HepG2 (cell line): ENCODE results near the gene KIF9. TPM values are rescaled to one million over a fixed set of nuclear protein-coding genes. Genes with fewer than 3 reads are reported as not detected.
A peak's percentile ranks its signal among the peaks of the same experiment; 100 is the strongest.

Experiments used
- CEBPZ ChIP-seq: IDR thresholded peaks from 2 replicates; pipeline ENCODE4 v1.6.1; 2012; ENCODE audit warnings: low read length, improper control_type of control experiment
- GMEB1 ChIP-seq: sonication (generic); formaldehyde crosslinking; IDR thresholded peaks from 2 replicates; pipeline ENCODE4 v1.5.1; 2020; ENCODE audit warnings: missing genetic modification reagents, mild to moderate bottlenecking, borderline replicate concordance
- HBP1 ChIP-seq: IDR thresholded peaks from 2 replicates; pipeline ENCODE4 v1.6.1; 2016; ENCODE audit warnings: low read depth, control low read depth
- HMG20B ChIP-seq: conservative IDR thresholded peaks from 2 replicates; pipeline ENCODE4 v1.6.1; 2016; ENCODE audit warnings: missing genetic modification reagents, missing compliant biosample characterization
- MAFK ChIP-seq, 2 experiments: IDR thresholded peaks in 1 of 2; conservative IDR thresholded peaks in 1 of 2; 2 replicates each; pipeline ENCODE4 v1.6.1; 2011; ENCODE audit warnings: improper control_type of control experiment in 2 of 2, low read length in 2 of 2
- NFE2 ChIP-seq: sonication (generic); formaldehyde crosslinking; IDR thresholded peaks from 2 replicates; pipeline ENCODE4 v1.4.0; 2020; ENCODE audit warnings: missing genetic modification reagents
- SMARCE1 ChIP-seq: fragments of 450-650 bp; IDR thresholded peaks from 2 replicates; pipeline ENCODE4 v1.6.1; 2017; ENCODE audit warnings: borderline replicate concordance
- TGIF2 ChIP-seq: IDR thresholded peaks from 2 replicates; pipeline ENCODE4 v1.6.1; 2016; ENCODE audit warnings: control low read depth, missing compliant biosample characterization
- ZIK1 ChIP-seq: sonication (generic); formaldehyde crosslinking; IDR thresholded peaks from 2 replicates; pipeline ENCODE4 v1.5.0; 2020; ENCODE audit warnings: mild to moderate bottlenecking, low read depth, missing genetic modification reagents, borderline replicate concordance
- ZNF687 ChIP-seq: sonication (generic); formaldehyde crosslinking; IDR thresholded peaks from 2 replicates; pipeline ENCODE4 v1.5.1; 2020; ENCODE audit warnings: mild to moderate bottlenecking, missing genetic modification reagents, moderate library complexity
- ZNF770 ChIP-seq: sonication (generic); formaldehyde crosslinking; IDR thresholded peaks from 2 replicates; pipeline ENCODE4 v1.5.0; 2020; ENCODE audit warnings: mild to moderate bottlenecking, missing genetic modification reagents
- polyA plus RNA-seq, 8 experiments: library from polyadenylated mRNA; depleted of rRNA in 3 of 8; stranded (reverse) in 7 of 8; unstranded in 1 of 8; fragments of >200 nt; fragmentation: Illumina TruSeq in 4 of 8; extraction: Trizol in 4 of 8; gene quantifications; 2 replicates each; pipeline versions ENCODE4 v1.2.1 to v1.2.3, GENCODE V29; 2011 to 2016; ENCODE audit warnings: low read depth in 4 of 8, missing spikeins in 1 of 8, mixed read lengths in 1 of 8; ENCODE audit not compliant: insufficient read depth in 1 of 8
- total RNA-seq, 5 experiments: library from RNA; depleted of rRNA; stranded (reverse); fragments of >200 nt; fragmentation: Illumina TruSeq; extraction: Trizol; gene quantifications; 2 replicates each; pipeline ENCODE4 v1.2.3, GENCODE V29; 2016; ENCODE audit warnings: low read depth in 1 of 5
- TF ChIP-seq, protein P1 (sequence below): sonication (generic); formaldehyde crosslinking; IDR thresholded peaks from 2 replicates; pipeline ENCODE4 v1.5.0; 2020; ENCODE audit warnings: missing genetic modification reagents
- TF ChIP-seq, protein P2 (sequence below): IDR thresholded peaks from 2 replicates; pipeline ENCODE4 v1.6.1; 2016; ENCODE audit warnings: mild to moderate bottlenecking, missing biosample characterization, missing genetic modification reagents

KIF9 gene
- total and polyA plus RNA-seq, 2 of the 13 experiments (the other 11 are each of a cell fraction or from before 2014, with no cell fraction given): 5.1 to 16.9 TPM

GRCh38 chr3:47282424-47283192, at the start of gene KIF9, which contains the start of gene KLHL18 (continued):
- TF ChIP-seq ZNF687 (CRISPR knock-in tag) (peak; percentile 97), MAFK (conservative IDR thresholded peaks at IDR 0.05 in 1 of 2, IDR thresholded peaks at IDR 0.05 in 1 of 2; ENCODE audit: low read length in 2 of 2) (no peak), GMEB1 (CRISPR knock-in tag) (peak; percentile 88), HBP1 (CRISPR knock-in tag) (peak; percentile 85), ZIK1 (CRISPR knock-in tag) (no peak; the same call in 1 of the 2 replicates), CEBPZ (no peak), ZNF770 (CRISPR knock-in tag) (peak; percentile 72), TGIF2 (CRISPR knock-in tag) (peak; percentile 81), HMG20B (CRISPR knock-in tag) (no peak), SMARCE1 (no peak), NFE2 (CRISPR knock-in tag) (no peak)
- TF ChIP-seq, protein P1, sequence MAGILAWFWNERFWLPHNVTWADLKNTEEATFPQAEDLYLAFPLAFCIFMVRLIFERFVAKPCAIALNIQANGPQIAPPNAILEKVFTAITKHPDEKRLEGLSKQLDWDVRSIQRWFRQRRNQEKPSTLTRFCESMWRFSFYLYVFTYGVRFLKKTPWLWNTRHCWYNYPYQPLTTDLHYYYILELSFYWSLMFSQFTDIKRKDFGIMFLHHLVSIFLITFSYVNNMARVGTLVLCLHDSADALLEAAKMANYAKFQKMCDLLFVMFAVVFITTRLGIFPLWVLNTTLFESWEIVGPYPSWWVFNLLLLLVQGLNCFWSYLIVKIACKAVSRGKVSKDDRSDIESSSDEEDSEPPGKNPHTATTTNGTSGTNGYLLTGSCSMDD (CRISPR knock-in tag): no peak
- TF ChIP-seq, protein P2, sequence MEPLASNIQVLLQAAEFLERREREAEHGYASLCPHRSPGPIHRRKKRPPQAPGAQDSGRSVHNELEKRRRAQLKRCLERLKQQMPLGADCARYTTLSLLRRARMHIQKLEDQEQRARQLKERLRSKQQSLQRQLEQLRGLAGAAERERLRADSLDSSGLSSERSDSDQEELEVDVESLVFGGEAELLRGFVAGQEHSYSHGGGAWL (CRISPR knock-in tag): peak; percentile 89
